Upper lobe of right lung (tissue), 1 donor: Measurements from ENCODE around the gene GPR156. TPM values are rescaled to one million over a fixed set of nuclear protein-coding genes. Genes with fewer than 3 reads are reported as not detected.

Experiments used
- ATAC-seq: fragments of 200-7000 bp; cut with Tn5 transposase; one replicate; pipeline ENCODE4 v1.9.1; 2020; ENCODE audit warnings: mild to moderate bottlenecking, moderate library complexity
- DNase-seq: peaks from one replicate; pipeline ENCODE4 v3.0.0-alpha.2; 2020
- H3K27ac ChIP-seq: fragments of 200-600 bp; one replicate; pipeline ENCODE4 v1.8.0; 2022
- H3K27me3 ChIP-seq: fragments of 200-600 bp; one replicate; pipeline ENCODE4 v1.8.0; 2022; ENCODE audit warnings: mild to moderate bottlenecking
- H3K36me3 ChIP-seq: fragments of 200-600 bp; one replicate; pipeline ENCODE4 v1.8.0; 2022
- H3K4me1 ChIP-seq: fragments of 200-600 bp; one replicate; pipeline ENCODE4 v1.8.0; 2022
- H3K4me3 ChIP-seq: fragments of 200-600 bp; one replicate; pipeline ENCODE4 v1.8.0; 2022; ENCODE audit warnings: mild to moderate bottlenecking
- H3K9me3 ChIP-seq: fragments of 200-600 bp; one replicate; pipeline ENCODE4 v1.8.0; 2022
- CTCF ChIP-seq: fragments of 200-600 bp; IDR thresholded peaks from one replicate; pipeline ENCODE4 v1.8.0; 2022; ENCODE audit warnings: antibody characterized with exemption
- intact Hi-C: fragments of 100-400 bp; cut with DNase I; formaldehyde crosslinking; loops from one replicate; pipeline ENCODE4 v1.11.0; 2022
- total RNA-seq: library from RNA; stranded (reverse); fragmentation: NEBNext Ultra II Directional; extraction: Animal tissue kit (Norgen Biotek cat#: 25700); gene quantifications from one replicate; pipeline ENCODE4 v1.2.1, GENCODE V29; 2021
- donor health status: DM: no; HTN: yes; CAD: no; lungs with severe emphysema.

The GPR156 gene
- total RNA-seq, 1 donor from 2014 or later, result 0.09 TPM

GRCh38 chr3:120143676-120144075 is 141.3 kb downstream of the GPR156 start:
- H3K27me3 ChIP-seq, result no peaks in the 10 kb centered on the region
- no peak for DNase-seq
- no peak overlapping the region for H3K27ac ChIP-seq
- H3K9me3 ChIP-seq, result no peaks in the 10 kb centered on the region
- H3K4me1 ChIP-seq, result peaks cover 6% of the 10 kb centered on the region
- no peak for ATAC-seq
- no peaks in the 10 kb centered on the region for H3K36me3 ChIP-seq
- intact Hi-C loops, result no loop called here
- no peak for TF ChIP-seq CTCF
- H3K4me3 ChIP-seq, result no peak overlapping the region

GRCh38 chr3:120142236-120142635 is 142.8 kb downstream of the GPR156 start:
- ATAC-seq, result no peak
- H3K36me3 ChIP-seq, result no peaks in the 10 kb centered on the region
- H3K4me3 ChIP-seq, result no peak overlapping the region
- H3K9me3 ChIP-seq, result no peaks in the 10 kb centered on the region
- DNase-seq, result no peak
- no peaks in the 10 kb centered on the region for H3K27me3 ChIP-seq
- intact Hi-C loops, result no loop called here
- no peak for TF ChIP-seq CTCF
- H3K27ac ChIP-seq, result no peak overlapping the region
- H3K4me1 ChIP-seq, result no peaks in the 10 kb centered on the region

- TF ChIP-seq CTCF, result no peak
- no peak for DNase-seq
Observed at GRCh38 chr3:120140098-120140742, 144.8 kb downstream of the GPR156 start.

GRCh38 chr3:120139140-120139539 is 145.9 kb downstream of the GPR156 start:
- Histone ChIP-seq H3K27me3 (no peaks in the 10 kb centered on the region), H3K9me3 (no peaks in the 10 kb centered on the region), H3K4me1 (no peaks in the 10 kb centered on the region), H3K36me3 (no peaks in the 10 kb centered on the region), H3K4me3 (no peak overlapping the region), H3K27ac (no peak overlapping the region)
- intact Hi-C loops, result no loop called here
- TF ChIP-seq CTCF, result no peak
- DNase-seq (no peak), ATAC-seq (no peak)

More at GRCh38 chr3:120140098-120140742, 144.8 kb downstream of the GPR156 start:
- H3K27me3 ChIP-seq, result no peaks in the 10 kb centered on the region
- no peaks in the 10 kb centered on the region for H3K36me3 ChIP-seq
- no peak for ATAC-seq
- H3K27ac ChIP-seq, result no peak overlapping the region
- no peaks in the 10 kb centered on the region for H3K4me1 ChIP-seq
- intact Hi-C loops, result no loop called here
- no peaks in the 10 kb centered on the region for H3K9me3 ChIP-seq
- no peak overlapping the region for H3K4me3 ChIP-seq

GRCh38 chr3:120137548-120137947 is 147.5 kb downstream of the GPR156 start:
- no peak overlapping the region for H3K27ac ChIP-seq
- H3K4me3 ChIP-seq, result no peak overlapping the region
- H3K36me3 ChIP-seq, result no peaks in the 10 kb centered on the region
- TF ChIP-seq CTCF, result no peak
- H3K27me3 ChIP-seq, result no peaks in the 10 kb centered on the region
- no peaks in the 10 kb centered on the region for H3K4me1 ChIP-seq
- intact Hi-C loops, result no loop called here
- ATAC-seq (peak; percentile 17), DNase-seq (no peak)
- H3K9me3 ChIP-seq, result no peaks in the 10 kb centered on the region

- Histone ChIP-seq H3K9me3 (no peaks in the 10 kb centered on the region), H3K4me3 (no peak overlapping the region), H3K27ac (no peak overlapping the region), H3K36me3 (no peaks in the 10 kb centered on the region), H3K27me3 (no peaks in the 10 kb centered on the region), H3K4me1 (no peaks in the 10 kb centered on the region)
- no peak for ATAC-seq
- intact Hi-C loops, result no loop called here
- TF ChIP-seq CTCF, result no peak
- no peak for DNase-seq
Observed at GRCh38 chr3:120130656-120131055, 154.4 kb downstream of the GPR156 start.
